KBM-7 (cell line): ENCODE results near the gene THAP11.
A peak's percentile ranks its signal among the peaks of the same experiment; 100 is the strongest.

Experiments
- DNase-seq: peaks from one replicate; pipeline ENCODE4 v3.0.0-alpha.2; 2015
- in situ Hi-C: fragments of 300-500 bp; cut with MboI; formaldehyde crosslinking; loops from 2 replicates; pipeline ENCODE4 v1.14.3; 2020; ENCODE audit warnings: low sequenced_read_pairs, low pct_unique_long_range_greater_than_20kb, mixed read lengths

Gene THAP11

GRCh38 chr16:67841816-67842508, at the start of gene THAP11:
TSS of gene THAP11 (plus strand) at chr16:67842320. CDS start at chr16:67842555, 235 bp downstream.
- in situ Hi-C loops = no loop called here
- peak; percentile 97 for DNase-seq

GRCh38 chr16:67796099-67796718, 45.9 kb upstream of the THAP11 start:
- no peak for DNase-seq
- in situ Hi-C loops = no loop called here

- DNase-seq = no peak
- in situ Hi-C loops = no loop called here
Observed at GRCh38 chr16:67800338-67800926, 41.7 kb upstream of the THAP11 start.

GRCh38 chr16:67801241-67801640, 40.9 kb upstream of the THAP11 start:
- no peak for DNase-seq
- in situ Hi-C loops = no loop called here

GRCh38 chr16:67801883-67802282, 40.2 kb upstream of the THAP11 start:
- in situ Hi-C loops = no loop called here
- DNase-seq = no peak

- no peak for DNase-seq
- in situ Hi-C loops = no loop called here
Observed at GRCh38 chr16:67803894-67804293, 38.2 kb upstream of the THAP11 start.

GRCh38 chr16:67804853-67805542, 37.1 kb upstream of the THAP11 start:
- in situ Hi-C loops = no loop called here
- no peak for DNase-seq

- in situ Hi-C loops = no loop called here
- DNase-seq = no peak
Observed at GRCh38 chr16:67805718-67806427, 36.2 kb upstream of the THAP11 start.

- in situ Hi-C loops = no loop called here
Observed at GRCh38 chr16:67806428-67807147, 35.5 kb upstream of the THAP11 start, which contains the start of the genes RANBP10 and TSNAXIP1. TSS of gene RANBP10 (minus strand) at chr16:67806560. CDS start at chr16:67806536, 24 bp downstream. TSS of gene TSNAXIP1 (plus strand) at chr16:67806889. CDS start at chr16:67807150, 261 bp downstream.

GRCh38 chr16:67807148-67807682, 34.9 kb upstream of the THAP11 start:
- no peak for DNase-seq
- in situ Hi-C loops = no loop called here

More at GRCh38 chr16:67806428-67807147, 35.5 kb upstream of the THAP11 start, which contains the start of the genes RANBP10 and TSNAXIP1:
- peak; percentile 100 for DNase-seq

- in situ Hi-C loops = no loop called here
Observed at GRCh38 chr16:67811899-67812298, 30.2 kb upstream of the THAP11 start.

GRCh38 chr16:67814567-67814966, 27.6 kb upstream of the THAP11 start:
- DNase-seq = no peak
- in situ Hi-C loops = no loop called here

More at GRCh38 chr16:67811899-67812298, 30.2 kb upstream of the THAP11 start:
- no peak for DNase-seq

- DNase-seq = no peak
- in situ Hi-C loops = no loop called here
Observed at GRCh38 chr16:67820608-67821259, 21.4 kb upstream of the THAP11 start.

GRCh38 chr16:67822511-67822910, 19.6 kb upstream of the THAP11 start:
- DNase-seq = no peak
- in situ Hi-C loops = no loop called here

GRCh38 chr16:67825119-67825518, 17.0 kb upstream of the THAP11 start:
- in situ Hi-C loops = no loop called here
- DNase-seq = no peak

GRCh38 chr16:67825906-67826305, 16.2 kb upstream of the THAP11 start:
- no peak for DNase-seq
- in situ Hi-C loops = no loop called here

- no peak for DNase-seq
- in situ Hi-C loops = no loop called here
Observed at GRCh38 chr16:67828651-67829050, 13.5 kb upstream of the THAP11 start.

GRCh38 chr16:67833030-67833414, 9.1 kb upstream of the THAP11 start:
- in situ Hi-C loops = no loop called here
- no peak for DNase-seq
